Measurements from ENCODE around the gene SNX27.

- TF ChIP-seq GATA2 (IDR thresholded peaks at IDR 0.05; ENCODE audit: low read depth, low read length) (no peak), GATA3 (IDR thresholded peaks at IDR 0.05; ENCODE audit: low read depth, low read length) (no peak)
Observed at GRCh38 chr1:151718666-151719065, 106.8 kb downstream of the SNX27 start.
